NCI-H748 (cell line): ENCODE data around the gene PYGO2.
"Not testable (repeated sequence)": the region's sequence is repeated elsewhere in the genome, so short reads cannot be mapped to it uniquely, and the experiment has no call there.

Experiments
- DNase-seq: peaks from one replicate; lab custom pipeline; 2025; ENCODE audit not compliant: unreplicated experiment; lab: John Stamatoyannopoulos, UW

The PYGO2 gene

DNA sequence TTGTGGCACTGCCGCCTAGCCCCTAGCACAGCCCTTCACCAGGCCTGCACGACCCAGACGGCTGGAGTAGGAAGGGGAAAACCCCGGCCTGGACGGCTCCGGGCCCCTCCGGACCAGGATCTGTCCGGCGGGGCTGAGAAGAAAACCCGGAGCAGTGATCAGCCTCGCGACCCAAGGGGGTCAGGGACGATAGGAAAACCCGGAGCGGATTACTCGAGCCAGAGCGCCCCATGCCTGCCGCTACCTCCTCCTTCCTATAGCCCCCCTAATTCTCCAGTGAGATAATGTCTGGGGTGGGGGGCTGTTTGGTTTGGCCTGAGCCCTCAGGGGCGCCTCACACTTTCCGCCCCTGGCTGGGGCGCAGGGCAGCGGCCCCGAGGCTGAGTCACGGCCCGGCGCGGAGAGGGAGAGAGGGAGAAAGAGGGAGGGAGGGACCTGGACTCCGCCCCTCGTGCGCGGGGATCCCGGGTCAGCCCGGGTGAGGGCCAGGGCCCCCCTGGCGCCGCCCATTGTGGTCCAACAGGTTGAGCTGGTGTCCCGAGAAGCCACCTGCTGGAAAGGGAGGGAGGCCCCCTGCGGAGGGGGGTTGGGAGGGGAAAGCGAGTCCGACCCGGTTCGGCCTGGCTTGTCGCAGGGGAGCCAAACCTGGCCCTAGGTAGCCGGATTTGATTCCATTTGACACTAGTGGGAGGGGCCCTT lies 39.3 kb upstream of the PYGO2 start:
- peak; percentile 68 for DNase-seq

GRCh38 chr1:155000411-155000725 lies 38.8 kb upstream of the PYGO2 start:
- DNase-seq: peak; percentile 29

DNA sequence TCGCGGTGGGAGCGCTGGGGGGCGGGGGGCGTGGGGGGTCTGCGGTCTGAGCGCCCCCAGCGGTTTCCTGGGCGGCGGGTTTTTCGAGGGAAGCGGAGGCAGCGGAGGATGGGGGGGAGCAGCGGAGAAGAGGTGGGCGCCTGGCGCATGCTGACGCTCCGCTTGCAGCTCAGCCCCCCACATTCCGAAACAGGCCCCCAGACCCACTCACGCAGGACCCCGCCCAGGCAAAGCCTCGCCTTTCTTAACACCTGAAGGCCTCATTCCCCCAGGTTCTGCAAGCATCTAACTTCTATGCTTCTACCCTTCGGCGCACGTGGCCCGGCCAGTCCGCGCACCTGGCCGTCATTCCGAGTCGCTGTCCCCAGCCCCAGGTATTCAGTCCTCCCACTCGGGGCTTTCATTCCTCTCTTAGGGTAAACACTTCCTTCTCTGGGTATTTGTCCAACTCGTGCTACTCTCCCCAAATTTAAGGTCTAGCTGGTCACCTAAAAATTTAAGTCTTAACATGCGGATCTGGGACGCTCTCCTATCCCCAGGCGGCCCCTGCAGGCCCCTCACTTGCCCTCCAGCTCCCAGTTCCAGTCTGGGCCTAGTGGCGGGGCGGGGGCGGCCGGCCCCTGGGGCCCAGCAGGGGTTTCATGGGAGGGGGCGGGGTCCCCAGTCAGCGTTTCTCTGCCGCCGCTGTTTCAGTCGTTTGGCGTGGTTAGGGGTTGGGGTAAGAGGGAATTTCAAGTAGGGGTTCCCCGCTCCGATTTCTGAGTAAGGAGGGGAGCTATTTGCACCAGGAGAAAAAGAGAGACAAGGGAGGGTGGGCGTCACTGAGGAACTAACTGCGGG lies 38.2 kb upstream of the PYGO2 start:
- DNase-seq: peak; percentile 35

DNA sequence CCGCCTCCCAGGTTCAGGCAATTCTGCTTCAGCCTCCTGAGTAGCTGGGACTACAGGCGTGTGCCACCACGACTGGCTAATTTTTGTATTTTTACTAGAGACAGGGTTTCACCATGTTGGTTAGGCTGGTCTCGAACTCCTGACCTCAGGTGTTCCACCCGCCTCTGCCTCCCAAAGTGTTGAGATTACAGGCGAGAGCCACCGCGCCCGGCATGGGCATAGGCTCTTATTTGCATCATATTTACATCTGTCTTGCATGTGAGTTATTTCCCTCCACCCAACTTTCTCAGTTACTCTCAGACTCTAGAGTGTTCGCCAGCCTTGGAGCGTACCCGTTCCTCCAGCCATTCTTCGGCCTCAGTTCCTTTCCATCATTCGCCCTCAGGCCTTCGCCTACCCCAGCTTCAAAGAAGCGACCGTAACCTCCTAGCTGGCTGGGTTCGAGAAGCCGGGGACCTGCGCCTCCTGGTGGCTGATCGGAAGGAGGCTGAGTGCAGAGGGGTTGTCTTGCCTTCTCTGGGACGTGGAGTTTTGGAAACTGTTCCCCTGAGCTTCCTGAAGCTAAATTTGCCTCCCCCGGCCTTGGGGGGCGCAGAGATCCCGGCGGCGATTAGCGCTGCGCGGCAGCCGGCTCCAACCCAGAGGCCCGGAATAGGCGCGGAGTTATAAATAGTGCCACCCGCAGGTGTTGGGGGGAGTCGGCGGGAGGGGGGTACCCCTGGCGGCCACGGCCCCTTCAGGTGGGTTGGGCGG lies 37.4 kb upstream of the PYGO2 start:
- peak; percentile 61 for DNase-seq

DNA sequence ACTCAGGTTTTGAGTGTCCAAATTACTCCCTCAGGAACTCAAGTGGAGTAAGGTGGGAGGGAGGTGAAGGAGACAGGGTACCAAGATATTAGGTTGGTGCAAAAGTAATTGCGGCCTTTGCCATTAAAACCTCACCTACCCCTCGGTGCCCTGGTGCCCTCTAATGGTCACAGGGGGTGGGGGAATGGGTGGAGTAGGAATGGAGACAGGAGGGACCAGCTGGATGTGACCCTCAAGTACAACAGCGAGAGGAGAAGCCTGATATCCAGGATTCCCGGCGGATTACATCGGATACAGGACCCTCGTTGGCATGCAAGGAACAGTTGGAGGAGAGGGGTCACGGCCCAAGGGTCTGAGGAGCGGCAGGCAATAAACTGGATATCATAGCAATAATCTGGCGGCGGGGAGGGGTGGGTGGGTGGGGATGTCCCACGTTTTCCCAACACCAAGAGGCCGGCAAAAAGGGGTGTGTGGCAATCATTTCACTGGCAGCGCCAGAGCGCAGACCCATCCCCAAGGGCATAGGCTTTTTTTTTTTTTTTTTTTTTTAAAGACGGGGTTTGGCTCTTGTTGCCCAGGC lies 36.7 kb upstream of the PYGO2 start:
- DNase-seq: no peak

DNA sequence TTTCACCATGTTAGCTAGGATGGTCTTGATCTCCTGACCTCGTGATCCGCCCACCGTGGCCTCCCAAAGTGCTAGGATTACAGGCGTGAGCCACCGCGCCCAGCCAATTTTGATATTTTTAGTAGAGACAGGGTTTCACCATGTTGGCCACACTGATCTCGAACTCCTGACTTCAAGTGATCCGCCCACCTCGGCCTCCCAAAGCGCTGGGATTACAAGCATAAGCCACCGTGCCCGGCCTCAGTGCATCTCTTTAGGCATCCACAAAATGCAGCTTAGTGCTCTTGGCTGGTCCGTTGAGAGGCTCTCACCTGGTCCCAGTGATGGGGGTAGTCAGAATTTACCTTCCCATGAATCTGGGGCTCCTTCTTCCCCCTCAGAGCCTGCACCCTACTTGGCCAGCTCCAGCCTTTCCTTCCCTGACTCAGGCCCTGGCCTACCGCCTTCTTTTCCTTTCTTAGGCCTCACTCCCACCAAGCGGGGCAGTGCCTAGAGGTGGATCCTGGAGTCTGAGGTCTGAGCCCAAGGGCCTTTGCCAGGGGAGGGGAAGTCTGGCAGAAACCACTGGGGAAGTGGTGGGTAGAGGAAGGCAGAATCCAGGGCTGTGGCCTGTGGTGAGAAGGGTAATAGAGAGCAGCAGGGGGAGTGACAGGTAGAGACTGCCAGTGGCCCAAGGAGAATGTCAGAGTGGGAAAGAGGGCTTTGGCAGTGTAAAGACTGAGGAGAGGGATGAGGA lies 35.6 kb upstream of the PYGO2 start:
- no peak for DNase-seq

GRCh38 chr1:154995301-154995983 lies 33.9 kb upstream of the PYGO2 start:
- peak; percentile 19 for DNase-seq

GRCh38 chr1:154994591-154994990 lies 33.0 kb upstream of the PYGO2 start:
- no peak for DNase-seq

DNA sequence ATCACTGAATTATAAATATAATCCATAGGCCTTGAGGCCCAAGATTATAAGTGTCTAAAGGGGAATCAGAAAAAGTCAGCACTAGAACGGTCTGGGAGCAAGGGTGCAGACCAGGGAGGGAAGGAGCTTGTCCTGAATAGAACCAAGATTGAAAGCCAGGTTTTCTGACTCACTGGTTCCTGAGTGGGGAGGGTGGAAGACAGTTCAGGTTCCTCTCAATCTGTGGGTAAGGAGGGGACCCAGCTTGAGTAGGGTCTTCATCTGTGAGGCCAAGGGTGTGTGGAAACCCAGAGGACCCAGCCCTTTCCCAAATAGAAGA lies 32.6 kb upstream of the PYGO2 start:
- DNase-seq: no peak

DNA sequence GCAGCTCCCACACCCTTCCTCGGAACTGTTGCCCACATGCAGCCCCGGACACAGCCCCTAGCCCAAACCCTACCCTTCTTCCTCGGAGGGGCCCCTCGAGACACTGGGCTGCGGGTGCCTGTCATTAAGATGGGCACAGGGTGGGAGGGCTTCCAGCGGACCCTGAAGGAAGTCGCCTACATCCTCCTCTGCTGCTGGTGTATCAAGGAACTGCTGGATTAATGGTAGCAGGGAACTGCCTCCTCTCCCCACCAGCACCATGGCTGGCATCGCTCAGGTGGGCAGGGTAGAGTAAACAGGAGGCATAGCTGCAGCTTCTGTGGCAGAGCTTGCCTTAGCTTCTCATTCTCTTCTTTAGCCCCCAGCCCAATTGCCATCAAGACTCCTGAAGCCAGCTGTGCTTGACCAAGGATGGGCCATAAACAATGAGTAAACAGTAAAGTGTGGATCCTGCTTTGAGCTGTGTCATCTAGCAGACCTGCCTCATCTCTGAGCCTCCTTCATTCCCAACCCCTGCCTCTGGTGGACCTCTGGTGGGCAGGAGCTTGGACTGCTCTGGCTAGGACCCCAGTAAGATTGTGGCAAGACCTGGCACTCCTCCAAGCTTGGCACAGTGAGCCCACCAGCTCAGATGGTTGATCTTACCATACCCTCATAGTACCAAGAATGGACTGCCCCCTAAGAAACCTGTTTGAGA lies 32.1 kb upstream of the PYGO2 start, which contains the start of gene LENEP:
Gene LENEP, plus strand, starts transcription at position 15 of the 697 bp plus-strand sequence. Its CDS starts 22 bp downstream, at position 37.
- DNase-seq: no peak

GRCh38 chr1:154992721-154993571 lies 31.4 kb upstream of the PYGO2 start:
- DNase-seq: peak; percentile 9

DNA sequence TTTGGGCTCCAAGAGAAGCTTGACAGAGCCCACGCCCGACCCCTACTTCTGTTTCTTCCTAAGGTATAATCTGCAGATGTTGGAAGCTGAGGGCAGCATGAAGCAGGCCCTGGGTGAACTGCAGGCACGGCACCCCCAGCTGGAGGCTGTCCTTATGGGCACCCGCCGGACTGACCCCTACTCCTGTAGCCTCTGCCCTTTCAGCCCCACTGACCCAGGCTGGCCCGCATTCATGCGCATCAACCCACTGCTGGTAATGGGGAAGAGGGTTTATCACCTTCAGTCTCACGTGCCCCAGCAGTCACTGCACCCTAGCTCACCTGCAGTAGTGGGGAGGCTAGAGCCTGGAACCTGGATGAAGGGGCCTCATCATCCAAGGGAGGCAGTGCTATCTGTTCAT lies 28.7 kb upstream of the PYGO2 start:
- no peak for DNase-seq

DNA sequence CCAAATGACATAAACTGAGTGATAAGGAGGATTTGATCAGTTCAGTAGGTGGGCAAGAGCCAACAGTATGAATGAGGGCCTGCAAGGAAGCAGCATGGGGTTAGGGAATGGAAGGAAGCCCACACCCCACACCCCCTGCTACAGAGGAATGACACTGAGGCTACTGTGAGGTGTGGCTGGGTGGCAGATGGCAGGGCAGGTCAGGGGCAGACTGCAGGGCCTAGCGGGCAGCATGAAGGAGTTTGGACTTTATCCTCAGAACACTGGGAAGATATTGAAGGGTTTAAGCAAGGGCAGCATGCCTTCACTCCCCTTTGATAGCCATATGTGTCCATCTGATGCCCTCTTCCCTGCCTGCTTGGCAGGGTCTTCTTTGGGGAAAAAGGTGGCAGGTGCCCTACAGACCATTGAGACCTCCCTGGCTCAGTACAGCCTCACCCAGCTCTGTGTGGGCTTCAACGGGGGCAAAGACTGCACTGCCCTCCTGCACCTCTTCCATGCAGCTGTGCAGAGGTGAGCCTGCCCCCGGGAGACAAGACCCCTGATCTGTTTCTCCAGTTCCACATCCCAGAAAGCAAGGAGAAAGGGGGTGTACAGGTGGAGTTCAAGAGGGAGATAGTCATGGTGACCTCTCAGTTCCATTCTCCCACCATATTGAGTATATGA lies 27.7 kb upstream of the PYGO2 start:
- no peak for DNase-seq

DNA sequence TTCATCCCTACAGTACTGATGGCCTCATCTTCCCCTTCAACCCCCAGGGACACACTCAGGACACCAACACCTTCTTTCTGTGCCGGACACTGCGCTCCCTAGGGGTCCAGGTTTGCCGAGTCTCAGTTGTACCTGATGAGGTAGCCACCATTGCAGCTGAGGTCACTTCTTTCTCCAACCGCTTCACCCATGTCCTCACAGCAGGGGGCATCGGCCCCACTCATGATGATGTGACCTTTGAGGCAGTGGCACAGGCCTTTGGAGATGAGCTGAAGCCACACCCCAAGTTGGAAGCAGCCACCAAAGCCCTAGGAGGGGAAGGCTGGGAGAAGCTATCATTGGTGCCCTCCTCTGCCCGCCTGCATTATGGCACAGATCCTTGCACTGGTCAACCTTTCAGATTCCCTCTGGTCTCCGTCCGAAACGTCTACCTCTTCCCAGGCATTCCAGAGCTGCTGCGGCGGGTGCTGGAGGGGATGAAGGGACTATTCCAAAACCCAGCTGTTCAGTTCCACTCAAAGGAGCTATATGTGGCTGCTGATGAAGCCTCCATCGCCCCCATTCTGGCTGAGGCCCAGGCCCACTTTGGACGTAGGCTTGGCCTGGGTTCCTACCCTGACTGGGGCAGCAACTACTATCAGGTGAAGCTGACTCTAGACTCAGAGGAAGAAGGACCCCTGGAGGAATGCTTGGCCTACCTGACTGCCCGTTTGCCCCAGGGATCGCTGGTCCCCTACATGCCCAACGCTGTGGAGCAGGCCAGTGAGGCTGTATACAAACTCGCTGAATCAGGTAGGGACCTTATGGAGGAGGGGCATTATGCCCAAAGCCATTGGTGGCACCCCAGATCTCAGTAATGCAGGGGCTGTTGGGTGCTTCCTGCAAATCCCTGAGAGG lies 26.7 kb upstream of the PYGO2 start:
- no peak for DNase-seq

DNA sequence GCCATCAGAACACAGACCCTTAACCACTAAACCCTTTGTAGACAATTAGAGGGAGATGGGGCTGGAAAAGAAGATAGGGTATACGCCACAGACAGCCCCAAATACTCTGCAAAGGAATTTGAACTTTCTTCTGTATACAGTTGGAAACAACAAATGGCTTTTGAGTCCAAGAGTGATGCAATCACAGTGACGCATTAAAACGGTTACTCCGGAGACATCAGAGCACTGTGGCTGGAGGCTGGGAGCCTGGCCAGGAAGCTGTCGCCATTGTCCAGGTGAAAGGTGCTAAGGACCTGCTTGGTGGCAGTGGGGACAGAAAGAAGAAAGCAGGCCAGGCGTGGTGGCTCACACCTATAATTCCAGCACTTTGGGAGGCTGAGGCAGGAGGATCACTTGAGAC lies 25.7 kb upstream of the PYGO2 start:
- DNase-seq: no peak

DNA sequence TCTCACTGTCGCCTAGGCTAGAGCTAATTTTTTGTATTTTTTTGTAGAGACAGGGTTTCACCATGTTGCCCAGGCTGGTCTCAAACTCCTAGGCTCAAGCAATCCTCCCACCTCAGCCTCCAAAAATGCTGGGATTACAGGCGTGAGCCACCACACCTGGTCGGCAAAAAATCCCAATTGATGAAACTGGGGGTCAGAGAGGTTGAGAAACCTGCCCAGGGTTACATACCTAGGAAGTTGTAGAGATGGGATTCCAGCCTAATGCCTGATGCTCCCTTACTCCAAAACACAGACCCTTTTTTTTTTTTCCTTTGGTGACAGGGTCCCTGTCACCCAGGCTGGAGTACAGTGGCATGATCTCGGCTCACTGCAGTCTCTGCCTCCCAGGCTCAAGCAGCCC lies 25.2 kb upstream of the PYGO2 start:
- DNase-seq: not testable (repeated sequence)

GRCh38 chr1:154983776-154984466 lies 22.3 kb upstream of the PYGO2 start:
- DNase-seq: peak; percentile 35
